ENCODE data around the gene USP43. TPM values are rescaled to one million over a fixed set of nuclear protein-coding genes. Genes with fewer than 3 reads are reported as not detected.
A peak's percentile ranks its signal among the peaks of the same experiment; 100 is the strongest.
"Not testable (repeated sequence)": the region's sequence is repeated elsewhere in the genome, so short reads cannot be mapped to it uniquely, and the experiment has no call there.

The USP43 gene, protein sequence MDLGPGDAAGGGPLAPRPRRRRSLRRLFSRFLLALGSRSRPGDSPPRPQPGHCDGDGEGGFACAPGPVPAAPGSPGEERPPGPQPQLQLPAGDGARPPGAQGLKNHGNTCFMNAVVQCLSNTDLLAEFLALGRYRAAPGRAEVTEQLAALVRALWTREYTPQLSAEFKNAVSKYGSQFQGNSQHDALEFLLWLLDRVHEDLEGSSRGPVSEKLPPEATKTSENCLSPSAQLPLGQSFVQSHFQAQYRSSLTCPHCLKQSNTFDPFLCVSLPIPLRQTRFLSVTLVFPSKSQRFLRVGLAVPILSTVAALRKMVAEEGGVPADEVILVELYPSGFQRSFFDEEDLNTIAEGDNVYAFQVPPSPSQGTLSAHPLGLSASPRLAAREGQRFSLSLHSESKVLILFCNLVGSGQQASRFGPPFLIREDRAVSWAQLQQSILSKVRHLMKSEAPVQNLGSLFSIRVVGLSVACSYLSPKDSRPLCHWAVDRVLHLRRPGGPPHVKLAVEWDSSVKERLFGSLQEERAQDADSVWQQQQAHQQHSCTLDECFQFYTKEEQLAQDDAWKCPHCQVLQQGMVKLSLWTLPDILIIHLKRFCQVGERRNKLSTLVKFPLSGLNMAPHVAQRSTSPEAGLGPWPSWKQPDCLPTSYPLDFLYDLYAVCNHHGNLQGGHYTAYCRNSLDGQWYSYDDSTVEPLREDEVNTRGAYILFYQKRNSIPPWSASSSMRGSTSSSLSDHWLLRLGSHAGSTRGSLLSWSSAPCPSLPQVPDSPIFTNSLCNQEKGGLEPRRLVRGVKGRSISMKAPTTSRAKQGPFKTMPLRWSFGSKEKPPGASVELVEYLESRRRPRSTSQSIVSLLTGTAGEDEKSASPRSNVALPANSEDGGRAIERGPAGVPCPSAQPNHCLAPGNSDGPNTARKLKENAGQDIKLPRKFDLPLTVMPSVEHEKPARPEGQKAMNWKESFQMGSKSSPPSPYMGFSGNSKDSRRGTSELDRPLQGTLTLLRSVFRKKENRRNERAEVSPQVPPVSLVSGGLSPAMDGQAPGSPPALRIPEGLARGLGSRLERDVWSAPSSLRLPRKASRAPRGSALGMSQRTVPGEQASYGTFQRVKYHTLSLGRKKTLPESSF
- 11.2 and 12.0 TPM in 2 replicates for total RNA-seq

GRCh38 chr17:9644910-9645751 lies at the start of gene USP43:
USP43 (plus strand) TSS chr17:9645517; CDS start chr17:9645633, 116 bp downstream.
- Histone ChIP-seq H3K36me3 (ENCODE audit: control insufficient read depth, insufficient read depth, low read length) (no peaks in the 10 kb centered on the region), H3K27me3 (ENCODE audit: control insufficient read depth, insufficient read depth, low read length) (no peaks in the 10 kb centered on the region), H3K4me3 (ENCODE audit: low read depth, low read length) (peak within 1 kb of the TSS; percentile 77)
- no peak for TF ChIP-seq CTCF (IDR thresholded peaks at IDR 0.05; ENCODE audit: insufficient read depth, low read length, poor library complexity, severe bottlenecking)
- no peak for DNase-seq (ENCODE audit: low read depth)

DNA sequence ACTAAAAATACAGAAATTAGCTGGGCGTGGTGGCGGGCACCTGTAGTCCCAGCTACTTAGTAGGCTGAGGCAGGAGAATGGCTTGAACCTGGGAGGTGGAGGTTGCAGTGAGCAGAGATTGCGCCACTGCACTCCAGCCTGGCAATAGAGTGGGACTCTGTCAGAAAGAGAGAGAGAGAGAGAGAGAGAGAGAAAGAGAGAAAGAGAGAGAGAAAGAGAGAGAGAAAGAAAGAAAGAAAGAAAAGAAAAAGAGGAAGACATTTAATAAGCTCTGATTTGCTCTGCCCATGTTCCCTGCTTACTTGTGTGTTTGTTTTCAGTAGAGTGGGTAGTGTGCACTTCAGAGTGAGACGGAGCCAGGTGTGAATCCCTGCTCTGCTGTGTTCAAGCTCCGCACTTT lies 47.7 kb upstream of the USP43 start:
- H3K36me3 ChIP-seq (ENCODE audit: control insufficient read depth, insufficient read depth, low read length); H3K27me3 ChIP-seq (ENCODE audit: control insufficient read depth, insufficient read depth, low read length); H3K4me3 ChIP-seq (ENCODE audit: low read depth, low read length); DNase-seq (ENCODE audit: low read depth): not testable (repeated sequence)

GRCh38 chr17:9598661-9599060 lies 46.7 kb upstream of the USP43 start:
- Histone ChIP-seq H3K36me3 (ENCODE audit: control insufficient read depth, insufficient read depth, low read length) (no peaks in the 10 kb centered on the region), H3K27me3 (ENCODE audit: control insufficient read depth, insufficient read depth, low read length) (no peaks in the 10 kb centered on the region), H3K4me3 (ENCODE audit: low read depth, low read length) (no peak overlapping the region)
- TF ChIP-seq CTCF (IDR thresholded peaks at IDR 0.05; ENCODE audit: insufficient read depth, low read length, poor library complexity, severe bottlenecking) = no peak
- no peak for DNase-seq (ENCODE audit: low read depth)

GRCh38 chr17:9604583-9604982 lies 40.7 kb upstream of the USP43 start:
- not testable (repeated sequence) for H3K36me3 ChIP-seq (ENCODE audit: control insufficient read depth, insufficient read depth, low read length); H3K27me3 ChIP-seq (ENCODE audit: control insufficient read depth, insufficient read depth, low read length); DNase-seq (ENCODE audit: low read depth); H3K4me3 ChIP-seq (ENCODE audit: low read depth, low read length)

DNA sequence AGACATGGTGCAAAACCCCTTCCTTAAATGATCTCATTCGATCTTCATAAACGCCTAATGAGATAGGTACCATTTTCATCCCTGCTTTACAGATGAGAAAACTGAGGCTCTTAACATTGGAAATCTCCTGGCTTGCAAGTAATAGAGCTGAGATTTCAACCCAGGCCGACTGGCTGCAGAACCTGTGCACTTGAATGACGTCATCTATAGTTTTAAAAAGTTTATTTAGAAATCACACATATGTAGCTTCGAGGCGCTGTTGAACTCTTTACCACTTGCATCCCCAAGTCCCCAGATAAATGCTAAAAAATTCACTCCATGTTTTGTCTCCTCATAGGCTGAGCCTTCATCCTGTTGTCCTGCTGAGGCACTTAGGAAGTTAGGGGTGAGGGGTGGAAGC lies 38.9 kb upstream of the USP43 start:
- Histone ChIP-seq H3K4me3 (ENCODE audit: low read depth, low read length) (no peak overlapping the region), H3K27me3 (ENCODE audit: control insufficient read depth, insufficient read depth, low read length) (no peaks in the 10 kb centered on the region), H3K36me3 (ENCODE audit: control insufficient read depth, insufficient read depth, low read length) (no peaks in the 10 kb centered on the region)
- no peak for DNase-seq (ENCODE audit: low read depth)
- no peak for TF ChIP-seq CTCF (IDR thresholded peaks at IDR 0.05; ENCODE audit: insufficient read depth, low read length, poor library complexity, severe bottlenecking)

DNA sequence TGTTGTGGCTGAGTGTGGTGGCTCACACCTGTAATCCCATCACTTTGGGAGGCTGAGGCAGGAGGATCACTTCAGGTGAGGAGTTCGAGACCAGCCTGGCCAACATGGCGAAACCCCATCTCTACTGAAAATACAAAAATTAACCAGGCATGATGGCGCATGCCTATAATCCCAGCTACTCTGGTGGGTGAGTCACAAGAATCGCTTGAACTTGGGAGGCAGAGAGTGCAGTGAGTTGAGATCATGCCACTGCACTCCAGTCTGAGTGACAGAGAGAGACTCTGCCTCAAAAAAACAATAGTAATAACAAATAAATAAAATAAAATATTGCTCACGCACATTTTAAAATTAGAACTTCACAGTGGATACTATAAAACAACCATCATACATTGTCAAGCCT lies 38.3 kb upstream of the USP43 start:
- DNase-seq (ENCODE audit: low read depth); H3K36me3 ChIP-seq (ENCODE audit: control insufficient read depth, insufficient read depth, low read length); H3K4me3 ChIP-seq (ENCODE audit: low read depth, low read length); H3K27me3 ChIP-seq (ENCODE audit: control insufficient read depth, insufficient read depth, low read length): not testable (repeated sequence)

Data from kidney epithelial cell (primary cell).